Activated naive CD4-positive, alpha-beta T cell treated with anti-CD3 and anti-CD28 coated beads, Interleukin-2, amount 50 U/mL, for 16 hours (primary cell): Measurements from ENCODE around the gene AKTIP.

Source experiments
- DNase-seq: peaks from one replicate; pipeline ENCODE4 v3.0.0-alpha.2; 2020

AKTIP gene

GRCh38 chr16:53476867-53477266 is 26.1 kb downstream of the AKTIP start:
- DNase-seq: no peak

GRCh38 chr16:53465606-53466280 is 37.3 kb downstream of the AKTIP start:
- DNase-seq: no peak

- DNase-seq: no peak
Observed at GRCh38 chr16:53458635-53459034, 44.4 kb downstream of the AKTIP start.

GRCh38 chr16:53457670-53458069 is 45.3 kb downstream of the AKTIP start:
- peak; percentile 48 for DNase-seq

- DNase-seq: no peak
Observed at GRCh38 chr16:53456625-53457024, 46.4 kb downstream of the AKTIP start.

GRCh38 chr16:53453928-53454327 is 49.1 kb downstream of the AKTIP start:
- no peak for DNase-seq

GRCh38 chr16:53449816-53450517 is 53.0 kb downstream of the AKTIP start:
- DNase-seq: no peak

- DNase-seq: no peak
Observed at GRCh38 chr16:53446090-53446489, 56.9 kb downstream of the AKTIP start.

- no peak for DNase-seq
Observed at GRCh38 chr16:53445534-53445933, 57.5 kb downstream of the AKTIP start.
